Osteoblast (primary cell): ENCODE data around the gene PTPRK. TPM values are rescaled to one million over a fixed set of nuclear protein-coding genes. Genes with fewer than 3 reads are reported as not detected.

Source experiments
- DNase-seq: peaks from one replicate; pipeline ENCODE4 v3.0.0; 2011; ENCODE audit warnings: low spot score, mixed read lengths; ENCODE audit not compliant: insufficient read length; ENCODE audit errors: missing footprints
- H2AFZ ChIP-seq: 2 replicates; pipeline ENCODE4 v1.6.0; 2011; ENCODE audit warnings: mild to moderate bottlenecking, low read length
- H3K27ac ChIP-seq: 2 replicates; pipeline ENCODE4 v1.5.1; 2011; ENCODE audit warnings: mild to moderate bottlenecking, low read depth, low read length, moderate library complexity
- H3K27me3 ChIP-seq: 2 replicates; pipeline ENCODE4 v1.6.0; 2012; ENCODE audit warnings: mild to moderate bottlenecking, control low read depth, inconsistent platforms, low read length, moderate library complexity; ENCODE audit not compliant: insufficient read depth
- H3K36me3 ChIP-seq: 2 replicates; pipeline ENCODE4 v1.5.1; 2011; ENCODE audit warnings: mild to moderate bottlenecking, low read length, control low read depth, moderate library complexity; ENCODE audit not compliant: insufficient read depth
- H3K4me1 ChIP-seq: 2 replicates; pipeline ENCODE4 v1.5.1; 2011; ENCODE audit warnings: mild to moderate bottlenecking, low read length, control low read depth, moderate library complexity; ENCODE audit not compliant: insufficient read depth
- H3K4me2 ChIP-seq: 2 replicates; pipeline ENCODE4 v1.6.0; 2011; ENCODE audit warnings: mild to moderate bottlenecking, low read length; ENCODE audit not compliant: insufficient read depth
- H3K4me3 ChIP-seq: fragments of 200-600 bp; sonication (generic); 3 replicates; pipeline ENCODE4 v1.5.1; 2012; ENCODE audit warnings: mild to moderate bottlenecking, low read length, inconsistent platforms; ENCODE audit not compliant: insufficient read depth
- H3K79me2 ChIP-seq: 2 replicates; pipeline ENCODE4 v1.6.0; 2012; ENCODE audit warnings: mild to moderate bottlenecking, low read length, control low read depth, inconsistent platforms; ENCODE audit not compliant: insufficient read depth
- H3K9me3 ChIP-seq: 2 replicates; pipeline ENCODE4 v1.5.1; 2011; ENCODE audit warnings: low read depth, low read length, control low read depth
- H4K20me1 ChIP-seq: 2 replicates; pipeline ENCODE4 v1.6.0; 2012; ENCODE audit warnings: mild to moderate bottlenecking, low read length, control low read depth; ENCODE audit not compliant: insufficient read depth
- total RNA-seq: library from RNA; depleted of rRNA; stranded (reverse); fragments of >200 nt; gene quantifications from 2 replicates; pipeline ENCODE4 v1.2.3, GENCODE V29; 2012
- TF ChIP-seq, protein P1 (sequence below): IDR thresholded peaks from 2 replicates; pipeline ENCODE4 v1.5.1; 2011; ENCODE audit warnings: mild to moderate bottlenecking, low read depth, low read length, moderate library complexity; ENCODE audit errors: extremely low read depth

PTPRK gene
- total RNA-seq, 1 donor, result 165 TPM

GRCh38 chr6:128521282-128521632 lies 858 bp upstream of the PTPRK start:
- peaks cover 25% of the 10 kb centered on the region for H3K4me1 ChIP-seq

GRCh38 chr6:128519931-128520435 lies 416 bp downstream of the PTPRK start:
- Histone ChIP-seq H4K20me1 (peaks cover 35% of the 10 kb centered on the region), H3K4me3 (peak overlapping the region; percentile 92), H3K27me3 (no peaks in the 10 kb centered on the region), H3K4me2 (peak overlapping the region; percentile 91), H2AFZ (peak overlapping the region; percentile 76), H3K9me3 (no peaks in the 10 kb centered on the region), H3K79me2 (peaks cover 53% of the 10 kb centered on the region), H3K27ac (peak overlapping the region; percentile 93), H3K4me1 (peaks cover 36% of the 10 kb centered on the region), H3K36me3 (no peaks in the 10 kb centered on the region)
- TF ChIP-seq, protein P1, sequence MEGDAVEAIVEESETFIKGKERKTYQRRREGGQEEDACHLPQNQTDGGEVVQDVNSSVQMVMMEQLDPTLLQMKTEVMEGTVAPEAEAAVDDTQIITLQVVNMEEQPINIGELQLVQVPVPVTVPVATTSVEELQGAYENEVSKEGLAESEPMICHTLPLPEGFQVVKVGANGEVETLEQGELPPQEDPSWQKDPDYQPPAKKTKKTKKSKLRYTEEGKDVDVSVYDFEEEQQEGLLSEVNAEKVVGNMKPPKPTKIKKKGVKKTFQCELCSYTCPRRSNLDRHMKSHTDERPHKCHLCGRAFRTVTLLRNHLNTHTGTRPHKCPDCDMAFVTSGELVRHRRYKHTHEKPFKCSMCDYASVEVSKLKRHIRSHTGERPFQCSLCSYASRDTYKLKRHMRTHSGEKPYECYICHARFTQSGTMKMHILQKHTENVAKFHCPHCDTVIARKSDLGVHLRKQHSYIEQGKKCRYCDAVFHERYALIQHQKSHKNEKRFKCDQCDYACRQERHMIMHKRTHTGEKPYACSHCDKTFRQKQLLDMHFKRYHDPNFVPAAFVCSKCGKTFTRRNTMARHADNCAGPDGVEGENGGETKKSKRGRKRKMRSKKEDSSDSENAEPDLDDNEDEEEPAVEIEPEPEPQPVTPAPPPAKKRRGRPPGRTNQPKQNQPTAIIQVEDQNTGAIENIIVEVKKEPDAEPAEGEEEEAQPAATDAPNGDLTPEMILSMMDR, result no peak
- peak; percentile 78 for DNase-seq

More at GRCh38 chr6:128521282-128521632, 858 bp upstream of the PTPRK start:
- TF ChIP-seq, protein P1, result no peak
- peak overlapping the region; percentile 92 for H3K4me3 ChIP-seq
- H3K4me2 ChIP-seq, result peak overlapping the region; percentile 90
- H3K36me3 ChIP-seq, result no peaks in the 10 kb centered on the region
- peak overlapping the region; percentile 81 for H2AFZ ChIP-seq
- H3K27me3 ChIP-seq, result no peaks in the 10 kb centered on the region
- peaks cover 40% of the 10 kb centered on the region for H3K79me2 ChIP-seq
- peak; percentile 58 for DNase-seq
- H4K20me1 ChIP-seq, result peaks cover 29% of the 10 kb centered on the region
- H3K9me3 ChIP-seq, result no peaks in the 10 kb centered on the region
- peak overlapping the region; percentile 93 for H3K27ac ChIP-seq

DNA sequence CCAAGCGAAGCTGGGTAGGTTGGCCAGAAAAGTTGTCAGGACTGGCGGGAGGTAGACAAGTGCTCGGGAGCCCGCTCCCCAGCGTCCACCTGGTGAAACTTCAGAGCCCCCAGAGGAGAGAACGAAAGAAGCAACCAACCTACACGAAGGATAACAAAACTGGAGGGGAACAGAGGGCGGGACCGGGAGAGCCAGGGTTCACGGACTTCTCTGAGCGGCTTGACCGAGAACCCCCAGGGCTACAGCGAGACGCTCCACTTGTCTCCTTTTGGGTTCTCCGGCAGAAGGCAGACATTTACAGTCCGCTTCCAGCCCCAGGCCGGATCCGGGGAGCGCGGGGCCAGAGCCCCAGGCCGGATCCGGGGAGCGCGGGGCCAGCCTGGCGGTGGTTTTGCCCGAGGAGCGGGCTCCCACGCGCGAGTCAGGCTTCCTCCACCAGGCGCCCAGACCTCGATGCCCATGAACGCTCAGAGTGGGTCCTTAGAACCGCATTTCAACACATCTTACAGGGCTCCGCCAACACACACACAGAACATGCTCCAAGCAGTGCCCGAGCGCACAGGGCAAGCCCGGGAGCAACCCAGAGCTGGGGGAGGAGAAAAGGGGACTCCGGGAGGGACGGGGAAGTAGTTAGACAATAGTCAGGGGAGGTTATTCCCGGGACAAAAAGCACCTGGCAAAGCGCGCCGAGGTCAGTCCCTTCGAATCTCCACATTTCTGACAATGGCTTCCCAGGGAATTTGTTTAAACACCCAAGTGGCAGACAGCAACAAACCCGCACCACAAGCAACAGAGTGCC lies 1.1 kb downstream of the PTPRK start:
- Histone ChIP-seq H3K27me3 (no peaks in the 10 kb centered on the region), H3K27ac (peak overlapping the region; percentile 93), H4K20me1 (peaks cover 35% of the 10 kb centered on the region), H3K9me3 (no peaks in the 10 kb centered on the region), H3K4me1 (peaks cover 36% of the 10 kb centered on the region), H3K79me2 (peaks cover 59% of the 10 kb centered on the region), H3K36me3 (no peaks in the 10 kb centered on the region), H3K4me2 (peak overlapping the region; percentile 91), H2AFZ (peak overlapping the region; percentile 76), H3K4me3 (peak overlapping the region; percentile 92)
- TF ChIP-seq, protein P1, result peak; percentile 23
- peak; percentile 77 for DNase-seq

- peaks cover 36% of the 10 kb centered on the region for H3K4me1 ChIP-seq
These were observed 1.8 kb downstream of the PTPRK start for GRCh38 chr6:128518434-128519131.

More at GRCh38 chr6:128518434-128519131, 1.8 kb downstream of the PTPRK start:
- Histone ChIP-seq H3K9me3 (no peaks in the 10 kb centered on the region), H4K20me1 (peaks cover 38% of the 10 kb centered on the region), H3K79me2 (peaks cover 67% of the 10 kb centered on the region), H2AFZ (peak overlapping the region; percentile 76), H3K4me3 (peak overlapping the region; percentile 92), H3K36me3 (no peaks in the 10 kb centered on the region), H3K27ac (peak overlapping the region; percentile 93), H3K4me2 (peak overlapping the region; percentile 91), H3K27me3 (no peaks in the 10 kb centered on the region)
- DNase-seq, result no peak
- TF ChIP-seq, protein P1, result no peak
